GM21447 (cell line): ENCODE measurements around the gene BCL11B.

ENCODE experiments used
- ATAC-seq: cut with Tn5 transposase; IDR thresholded peaks from one replicate; pipeline ENCODE4 v1.9.1; 2021; ENCODE audit not compliant: unreplicated experiment

Gene BCL11B

DNA sequence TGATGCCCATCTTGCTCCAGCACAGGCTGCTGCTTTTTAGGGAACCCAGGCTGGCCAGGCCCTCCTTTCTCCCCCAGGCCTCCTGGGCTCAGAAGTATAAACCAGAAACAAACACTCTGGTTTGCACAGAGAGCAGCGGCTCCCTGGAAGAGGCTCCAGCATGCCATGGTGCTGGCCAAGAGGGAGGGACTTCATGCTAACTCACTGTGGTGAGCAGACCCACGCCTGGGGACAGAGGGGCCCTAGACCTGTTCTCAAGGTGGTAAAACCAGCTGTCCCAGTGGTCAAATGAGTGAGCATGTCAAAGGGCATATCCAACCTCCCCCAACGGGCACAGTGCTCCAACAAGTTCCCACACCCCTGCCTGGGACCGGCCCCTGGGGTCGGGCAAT lies 15.5 kb downstream of the BCL11B start:
- ATAC-seq: no peak

- ATAC-seq: no peak
These were observed 16.1 kb downstream of the BCL11B start for GRCh38 chr14:99255621-99256482.

GRCh38 chr14:99254328-99255009 lies 17.5 kb downstream of the BCL11B start:
- ATAC-seq: no peak

DNA sequence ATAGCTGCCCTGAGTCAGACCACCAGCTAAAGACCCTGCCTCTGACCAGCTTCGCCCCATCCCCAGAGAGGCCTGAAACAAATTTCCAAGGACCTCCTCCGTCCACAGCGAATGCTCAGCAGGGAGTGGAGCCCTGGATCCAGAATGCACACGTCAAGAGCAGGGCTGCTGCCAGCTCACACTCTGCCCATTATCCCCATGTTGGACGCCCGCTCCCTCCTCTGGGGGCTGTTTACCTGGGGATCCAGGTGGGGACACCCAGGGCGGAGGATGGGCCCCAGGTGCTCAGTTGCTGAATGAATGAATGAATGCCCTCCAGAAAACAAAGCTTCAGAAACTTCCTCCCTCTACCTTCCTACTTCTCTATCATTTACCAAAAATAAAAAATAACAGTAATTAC lies 18.1 kb downstream of the BCL11B start:
- no peak for ATAC-seq

DNA sequence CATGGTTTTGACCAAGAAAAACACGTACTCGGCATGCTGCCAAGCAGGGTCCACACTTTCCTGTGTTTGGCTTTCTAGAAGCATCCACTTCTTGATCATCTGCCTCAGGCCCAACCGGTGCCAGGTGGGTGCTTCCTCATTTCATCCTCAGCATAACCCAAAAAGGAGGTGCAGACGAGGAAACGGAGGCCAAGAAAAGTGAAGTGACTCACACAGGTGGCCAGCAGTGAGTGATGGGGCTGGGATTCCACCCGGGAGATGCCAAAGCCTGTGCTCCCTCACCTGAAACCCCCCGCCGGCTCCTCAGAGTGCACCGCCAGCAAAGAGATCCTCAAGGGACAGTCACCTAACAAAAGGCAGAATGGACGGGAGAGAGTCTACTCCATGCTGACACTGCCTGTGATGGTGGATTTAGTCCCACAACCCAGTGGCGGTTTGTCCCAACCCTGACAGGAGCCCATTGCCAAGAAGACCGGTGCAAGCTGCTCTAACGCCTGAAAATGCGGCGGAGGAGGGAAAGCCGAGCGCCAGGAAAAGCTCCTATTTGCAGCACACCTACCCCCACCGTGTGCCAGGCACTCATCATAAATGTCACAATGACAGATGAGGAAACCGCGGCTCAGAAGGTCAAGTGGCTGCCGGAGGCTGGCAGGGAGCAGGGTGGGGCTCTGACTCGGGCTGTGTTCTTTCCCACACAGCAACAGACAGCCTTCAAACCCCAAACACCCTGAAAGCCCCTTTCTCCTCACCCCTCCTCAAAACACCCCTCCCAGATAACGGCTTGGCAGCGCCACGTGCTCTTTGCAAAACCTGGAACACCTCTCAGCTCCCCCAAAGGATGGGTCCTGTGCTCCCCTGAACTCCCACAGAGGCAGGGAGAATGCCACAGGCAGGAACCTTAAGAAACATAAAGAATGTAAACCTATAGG lies 18.8 kb downstream of the BCL11B start:
- no peak for ATAC-seq

DNA sequence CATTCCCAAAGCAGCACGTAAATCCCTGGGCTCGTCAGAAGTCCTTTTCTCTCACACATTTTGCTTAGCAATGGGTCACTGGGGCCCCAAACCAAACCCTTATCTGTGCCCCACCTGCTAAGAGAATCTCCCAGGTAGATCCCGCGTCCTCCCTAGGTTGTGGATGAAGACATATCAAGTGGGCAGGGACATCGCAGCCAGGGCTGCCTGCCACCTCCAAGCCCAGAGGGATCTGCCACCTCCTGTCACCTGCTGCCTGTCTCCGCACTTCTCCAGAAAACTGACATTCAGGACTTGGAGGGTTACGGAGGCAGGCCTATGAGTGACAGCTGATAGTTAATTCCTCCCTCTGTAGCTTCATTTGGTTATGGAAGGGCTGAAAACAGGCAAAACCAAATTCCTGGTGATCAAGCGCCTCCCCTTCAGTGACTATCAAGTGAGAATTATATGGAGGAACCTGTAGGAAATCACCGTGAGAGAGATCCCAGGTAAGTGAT lies 19.5 kb downstream of the BCL11B start:
- no peak for ATAC-seq

DNA sequence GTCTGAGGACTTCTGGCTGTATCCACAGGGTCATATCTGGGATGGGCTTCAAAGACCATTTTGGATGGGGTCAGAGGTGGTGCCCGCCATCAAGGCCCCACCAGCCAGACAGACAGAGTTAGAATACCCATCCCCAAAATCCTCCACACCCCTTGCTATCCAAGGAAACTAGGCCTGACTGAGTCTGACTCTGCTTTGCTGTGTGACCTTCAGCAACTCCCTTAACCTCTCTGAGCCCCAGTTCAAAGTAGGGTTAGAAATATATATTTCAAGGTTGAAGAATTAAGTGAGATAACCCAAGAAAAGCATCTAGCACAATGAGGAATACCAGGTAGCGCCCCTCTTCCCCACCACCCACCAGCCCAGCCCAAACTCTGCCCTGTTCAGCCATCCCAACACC lies 20.3 kb downstream of the BCL11B start:
- ATAC-seq: no peak

DNA sequence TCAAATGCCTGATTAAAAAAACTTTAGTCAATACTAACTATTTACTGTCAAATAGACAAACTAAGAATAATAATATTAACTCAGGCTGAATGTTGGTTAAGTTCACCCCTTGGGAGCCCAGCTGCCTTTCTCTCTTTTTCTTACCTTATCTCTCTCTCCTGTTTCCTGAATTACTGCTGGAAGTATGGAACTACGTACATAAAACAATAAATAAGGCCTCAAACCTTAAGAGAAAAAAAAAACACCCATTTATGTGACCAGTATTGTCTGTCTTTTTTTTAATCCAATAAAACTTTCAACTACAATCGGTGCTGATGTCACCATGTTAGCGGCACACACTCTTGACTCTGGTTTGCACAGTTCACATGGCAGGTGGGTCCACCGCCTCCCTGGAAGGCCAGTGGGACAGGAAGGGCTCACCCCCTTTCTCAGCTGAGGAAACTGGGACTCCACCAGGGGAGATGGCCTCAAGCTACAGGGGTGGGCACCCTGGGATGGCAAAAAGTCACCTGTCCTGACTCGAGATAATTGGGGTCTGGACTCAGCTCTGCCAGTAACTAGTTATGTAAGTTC lies 21.3 kb downstream of the BCL11B start:
- no peak for ATAC-seq

DNA sequence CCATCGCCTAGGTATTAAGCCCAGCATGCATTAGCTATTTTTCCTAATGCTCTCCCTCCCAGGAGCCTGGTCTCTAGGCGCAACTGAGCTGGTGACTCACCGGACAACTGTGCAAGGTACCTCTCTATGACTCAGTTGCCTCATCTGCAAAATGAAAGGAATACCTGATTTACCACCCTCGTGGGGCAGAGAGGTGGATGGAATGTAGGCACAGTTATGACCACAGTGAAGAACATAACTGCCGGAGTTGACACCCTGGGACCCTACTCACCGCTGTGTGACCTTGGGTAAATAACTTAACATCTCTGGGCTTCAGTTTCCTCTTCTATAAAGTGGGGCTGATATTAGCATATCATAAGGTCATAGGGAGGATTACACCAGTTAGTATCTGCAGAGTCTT lies 22.6 kb downstream of the BCL11B start:
- ATAC-seq: no peak

- no peak for ATAC-seq
These were observed 23.2 kb downstream of the BCL11B start for GRCh38 chr14:99248761-99249171.

DNA sequence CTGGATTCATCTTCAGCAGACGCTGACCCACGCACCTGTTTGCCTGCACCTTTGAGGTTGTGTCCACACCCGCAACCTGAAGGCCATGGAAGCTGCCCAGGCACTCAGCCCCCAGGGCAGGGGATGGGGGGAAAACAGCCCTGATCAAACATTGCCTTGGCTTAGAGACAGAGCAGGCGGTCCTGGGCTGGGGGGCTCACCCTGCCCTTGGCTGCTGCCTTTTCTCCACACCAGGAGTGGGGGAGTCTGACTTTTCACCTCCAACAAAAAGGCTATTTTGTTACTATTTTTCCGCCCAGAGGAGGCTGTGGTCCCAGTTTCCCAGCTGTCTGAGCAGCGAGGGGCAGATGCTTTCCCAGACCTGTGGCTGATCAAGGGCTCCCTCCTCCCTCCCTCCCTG lies 24.2 kb downstream of the BCL11B start:
- no peak for ATAC-seq

GRCh38 chr14:99247101-99247729 lies 24.8 kb downstream of the BCL11B start:
- no peak for ATAC-seq

GRCh38 chr14:99246536-99247097 lies 25.4 kb downstream of the BCL11B start:
- ATAC-seq: no peak

DNA sequence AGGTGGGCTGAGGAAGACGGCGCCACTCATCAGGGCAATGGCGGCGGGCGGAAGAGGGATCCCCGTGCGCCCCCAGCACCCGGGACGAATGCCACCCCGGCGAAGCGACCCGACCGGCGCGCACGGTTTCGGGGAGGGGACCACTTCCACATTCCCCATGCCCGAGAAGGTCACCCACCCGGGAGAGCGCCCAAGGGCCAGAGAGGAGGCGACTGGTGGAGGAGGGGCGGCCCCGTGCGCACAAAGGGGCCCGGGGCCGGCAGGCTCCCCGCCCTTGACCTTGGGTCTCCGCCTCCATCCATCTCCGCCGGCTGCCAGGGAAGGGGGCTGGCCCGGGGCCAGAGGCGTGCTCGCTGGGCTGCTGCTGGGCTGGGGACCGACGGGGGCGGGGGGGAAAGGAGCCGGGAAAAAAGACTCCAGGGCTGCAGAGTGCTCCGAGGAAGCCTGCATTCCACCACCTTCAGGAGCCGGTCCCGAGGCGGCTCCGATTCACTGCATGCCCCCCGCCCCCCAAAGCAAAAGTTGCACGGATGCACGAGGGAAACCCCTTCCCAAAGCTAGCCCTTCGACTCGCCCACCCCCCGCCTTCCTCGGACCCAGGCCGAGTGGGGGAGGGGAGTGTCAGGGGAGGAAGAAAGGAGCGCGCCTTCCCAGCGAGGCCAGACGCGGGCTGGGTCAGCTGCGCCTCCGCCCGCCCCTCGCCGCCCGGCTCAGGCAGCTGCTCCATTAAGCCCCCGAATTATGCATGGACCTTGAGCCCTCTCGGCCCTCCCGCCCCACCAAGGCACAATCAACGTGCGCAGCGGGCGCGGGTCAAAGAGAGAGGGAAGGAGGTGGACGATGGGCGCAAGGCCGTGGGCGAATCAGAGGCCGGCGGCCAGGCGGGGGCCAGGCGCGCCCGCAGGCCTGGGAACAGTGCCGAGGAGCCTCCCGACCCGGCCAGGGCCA lies 26.2 kb downstream of the BCL11B start:
- no peak for ATAC-seq

DNA sequence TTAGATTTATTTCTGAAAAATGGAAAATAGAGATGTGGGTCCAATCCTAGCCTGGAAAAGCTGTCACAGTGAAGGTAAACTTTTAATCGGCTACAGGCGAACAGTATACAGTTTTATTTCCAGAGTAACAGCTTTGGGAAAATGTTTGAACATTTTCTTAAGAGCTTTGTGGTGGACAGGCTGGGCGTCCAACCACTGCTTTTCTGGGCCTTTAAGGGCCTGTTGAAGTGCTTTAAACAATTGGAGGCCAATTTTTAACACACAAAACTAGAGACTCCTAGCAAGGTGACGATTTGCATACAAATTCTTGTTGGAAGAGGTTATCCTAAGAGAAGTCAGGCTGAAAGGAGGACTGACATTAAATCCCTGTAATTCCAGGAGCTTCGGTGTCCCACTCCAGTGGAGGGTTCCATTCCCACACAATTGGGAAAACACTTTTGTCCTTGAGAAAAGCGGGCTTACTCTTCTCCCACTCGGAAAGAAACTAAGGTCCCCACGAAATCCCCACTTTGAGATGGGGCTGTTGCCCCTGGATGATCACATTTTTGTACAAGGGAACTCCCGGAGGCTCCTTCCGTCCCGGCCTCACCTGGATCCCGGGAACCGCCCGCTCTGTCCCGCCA lies 26.9 kb downstream of the BCL11B start:
- ATAC-seq: no peak

GRCh38 chr14:99244367-99244901 lies 27.6 kb downstream of the BCL11B start:
- no peak for ATAC-seq

- ATAC-seq: no peak
These were observed 28.9 kb downstream of the BCL11B start for GRCh38 chr14:99242816-99243721.
